Suppressor macrophage treated with lipopolysaccharide for 4 hours (primary cell): Measurements from ENCODE around the gene MVP.
"Not testable (repeated sequence)": the region's sequence is repeated elsewhere in the genome, so short reads cannot be mapped to it uniquely, and the experiment has no call there.

Experiments
- DNase-seq: peaks from one replicate; pipeline ENCODE4 v3.0.0-alpha.2; 2020

The MVP gene

DNA sequence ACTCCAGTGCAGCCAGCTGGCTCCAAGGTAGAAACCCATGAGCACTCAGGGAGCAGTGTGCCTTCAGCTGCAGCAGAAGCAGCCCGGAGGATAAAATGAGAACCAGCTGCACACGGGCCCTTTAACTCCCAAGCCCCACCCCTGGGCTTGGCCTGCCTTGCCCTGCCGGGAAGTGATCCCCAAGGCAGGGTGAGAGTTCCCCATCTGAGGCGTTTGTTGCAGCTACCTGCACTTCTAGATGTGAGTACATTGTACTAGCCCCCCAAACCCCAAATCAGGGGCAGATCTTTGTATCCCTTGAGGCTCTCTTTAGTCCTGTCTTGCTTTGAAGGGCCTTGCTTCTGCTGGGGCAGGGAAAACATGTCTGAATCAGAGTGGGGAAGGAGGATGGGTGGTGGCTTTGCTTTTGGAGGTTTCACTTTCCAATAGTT, at the start of gene MVP:
TSS of gene MVP (plus strand) at position 192 of the 431 bp plus-strand sequence. CDS start 10,088 bp downstream, outside the sequence.
- peak; percentile 83 for DNase-seq

DNA sequence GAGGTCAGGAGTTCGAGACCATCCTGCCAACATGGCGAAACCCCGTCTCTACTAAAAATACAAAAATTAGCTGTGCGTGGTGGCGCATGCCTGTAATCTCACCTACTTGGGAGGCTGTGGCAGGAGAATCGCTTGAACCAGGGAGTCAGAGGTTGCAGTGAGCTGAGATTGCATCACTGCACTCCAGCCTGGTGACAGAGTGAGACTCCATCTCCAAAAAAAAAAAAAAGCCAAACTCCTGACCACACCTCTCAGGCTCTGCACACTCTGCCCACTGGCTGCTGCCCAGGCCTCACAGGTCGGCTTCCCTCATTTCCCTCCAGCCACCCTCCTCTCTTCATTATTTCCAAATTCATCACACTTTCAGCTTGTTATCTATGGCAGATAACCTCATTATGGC, 47.9 kb upstream of the MVP start:
- DNase-seq, result not testable (repeated sequence)

DNA sequence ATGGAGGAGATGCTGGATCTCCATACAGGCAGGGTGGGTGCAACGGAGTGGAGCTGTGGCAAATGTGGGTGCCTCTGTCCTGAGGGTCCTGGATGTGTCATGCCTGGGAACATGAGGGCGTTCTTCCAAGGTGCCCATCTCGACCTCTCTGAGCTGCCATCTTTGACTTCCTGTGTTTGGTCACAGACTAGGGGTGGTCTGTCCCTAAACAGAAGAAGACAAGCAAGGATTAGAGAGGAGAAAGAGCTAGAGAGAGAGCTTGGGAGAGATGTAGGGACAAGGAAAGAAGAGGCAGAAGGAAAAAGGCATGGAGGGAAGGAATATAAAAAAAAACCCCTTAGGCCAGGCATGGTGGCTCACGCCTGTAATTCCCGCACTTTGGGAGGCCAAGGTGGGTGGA, 45.5 kb upstream of the MVP start:
- no peak for DNase-seq

DNA sequence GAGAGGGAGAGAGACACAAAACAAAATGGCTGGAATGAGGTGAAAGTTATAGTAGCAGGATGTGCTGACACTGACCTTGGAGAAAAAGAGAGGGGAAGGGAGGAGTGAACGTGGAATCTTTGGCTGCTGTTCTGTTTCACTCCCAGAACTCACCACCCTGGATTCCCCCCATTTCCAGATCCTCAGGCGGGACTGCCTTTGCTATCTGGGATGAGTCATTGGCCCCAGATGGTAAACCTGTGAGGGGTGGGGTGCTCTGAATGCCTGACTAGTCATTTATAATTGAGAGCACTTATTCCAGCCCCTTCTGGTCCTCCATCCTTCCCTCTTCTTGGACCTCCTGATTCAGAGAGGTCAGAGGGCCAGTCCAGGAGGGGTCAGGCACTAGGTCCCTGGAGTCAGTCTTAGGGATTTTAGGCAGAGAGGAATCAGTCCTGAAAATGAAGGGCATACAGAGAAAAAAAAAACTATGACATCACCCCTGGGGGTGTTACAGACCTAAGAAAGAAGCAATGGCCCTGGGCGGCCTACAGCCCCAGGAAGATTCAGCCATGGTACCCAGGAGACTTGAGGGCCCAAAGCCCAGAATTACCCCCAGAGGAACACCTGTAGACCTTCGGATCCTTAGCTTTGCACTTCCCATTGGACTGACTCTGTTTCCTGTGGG, 44.4 kb upstream of the MVP start:
- no peak for DNase-seq

DNA sequence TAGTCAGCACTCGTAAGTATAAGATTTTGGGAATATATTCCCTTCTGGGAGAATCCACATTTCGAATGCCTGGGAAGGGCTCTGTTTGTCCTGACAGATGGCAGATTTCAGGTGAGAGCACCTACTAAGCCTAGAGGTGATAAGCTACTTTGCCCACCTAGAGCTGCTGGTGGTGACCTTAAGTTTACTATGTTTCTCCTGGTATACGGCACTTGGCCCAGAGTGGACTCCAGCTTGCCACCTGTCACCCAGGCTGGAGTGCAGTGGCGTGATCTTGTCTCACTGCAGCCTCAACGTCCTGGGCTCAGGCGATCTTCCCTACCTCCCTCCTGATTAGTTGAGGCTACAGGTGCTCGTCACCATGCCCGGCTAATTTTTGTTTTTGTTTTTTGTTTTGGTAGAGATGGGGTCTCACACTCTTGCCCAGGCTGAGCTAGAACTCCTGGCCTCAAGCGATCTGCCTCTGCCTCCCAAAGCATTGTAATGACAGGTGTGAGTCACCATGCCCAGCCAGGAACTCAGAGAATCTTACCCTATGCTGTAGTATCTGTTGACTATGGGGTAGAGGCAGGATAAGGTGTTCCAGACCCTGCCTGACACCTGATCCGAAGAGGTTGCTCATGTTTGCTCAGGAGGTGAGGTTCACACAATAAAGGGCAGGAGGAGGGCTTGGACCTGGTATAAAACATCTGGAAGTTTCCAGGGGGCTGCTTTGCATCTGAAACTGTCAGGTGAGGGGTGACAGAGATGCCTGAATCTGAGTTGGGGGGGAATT, 42.5 kb upstream of the MVP start, which contains the start of gene ZG16:
TSS of gene ZG16 (plus strand) at position 681 of the 775 bp plus-strand sequence. CDS start 1,011 bp downstream, outside the sequence.
- no peak for DNase-seq

DNA sequence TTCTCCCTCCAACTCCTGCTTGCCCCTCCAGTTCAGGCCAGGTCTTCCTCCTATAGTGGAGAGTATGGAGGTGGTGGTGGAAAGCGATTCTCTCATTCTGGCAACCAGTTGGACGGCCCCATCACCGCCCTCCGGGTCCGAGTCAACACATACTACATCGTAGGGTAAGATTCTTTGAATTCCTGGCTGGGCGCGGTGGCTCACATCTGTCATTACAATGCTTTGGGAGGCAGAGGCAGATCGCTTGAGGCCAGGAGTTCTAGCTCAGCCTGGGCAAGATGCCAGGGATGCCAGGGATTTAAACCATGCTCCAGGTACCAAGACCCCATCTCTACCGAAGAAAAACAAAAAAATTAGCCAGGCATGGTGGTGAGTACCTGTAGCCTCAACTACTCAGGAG, 40.8 kb upstream of the MVP start:
- DNase-seq, result no peak

DNA sequence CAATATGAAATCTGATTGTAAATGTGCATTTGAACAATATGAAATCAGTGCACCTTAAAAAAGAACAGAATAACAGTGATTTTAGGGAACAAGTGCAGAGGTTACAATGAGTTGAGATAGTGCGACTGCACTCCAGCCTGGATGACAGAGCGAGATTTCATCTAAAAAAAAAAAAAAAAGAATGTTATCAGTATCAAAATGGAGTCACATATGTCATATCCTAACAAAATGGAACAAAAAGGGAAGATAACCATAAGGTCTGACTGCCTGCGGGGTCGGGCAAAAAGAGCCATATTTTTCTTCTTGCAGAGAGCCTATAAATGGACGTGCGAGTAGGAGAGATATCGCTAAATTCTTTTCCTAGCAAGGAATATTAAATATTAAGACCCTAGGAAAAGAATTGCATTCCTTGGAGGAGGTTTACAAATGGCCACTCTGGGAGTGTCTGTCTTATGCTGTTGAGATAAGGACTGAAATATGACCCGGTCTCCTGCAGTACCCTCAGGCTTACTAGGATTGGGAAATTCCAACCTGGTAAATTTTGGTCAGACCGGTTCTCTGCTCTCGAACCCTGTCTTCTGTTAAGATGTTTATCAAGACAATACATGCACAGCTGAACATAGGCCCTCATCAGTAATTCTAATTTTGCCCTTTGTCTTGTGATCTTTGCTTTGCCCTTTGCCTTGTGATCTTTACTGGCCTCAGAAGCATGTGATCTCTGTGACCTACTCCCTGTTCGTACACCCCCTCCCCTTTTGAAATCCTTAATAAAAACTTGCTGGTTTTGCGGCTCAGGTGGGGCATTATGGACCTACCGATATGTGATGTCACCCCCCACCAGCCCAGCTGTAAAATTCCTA, 36.9 kb upstream of the MVP start:
- not testable (repeated sequence) for DNase-seq

DNA sequence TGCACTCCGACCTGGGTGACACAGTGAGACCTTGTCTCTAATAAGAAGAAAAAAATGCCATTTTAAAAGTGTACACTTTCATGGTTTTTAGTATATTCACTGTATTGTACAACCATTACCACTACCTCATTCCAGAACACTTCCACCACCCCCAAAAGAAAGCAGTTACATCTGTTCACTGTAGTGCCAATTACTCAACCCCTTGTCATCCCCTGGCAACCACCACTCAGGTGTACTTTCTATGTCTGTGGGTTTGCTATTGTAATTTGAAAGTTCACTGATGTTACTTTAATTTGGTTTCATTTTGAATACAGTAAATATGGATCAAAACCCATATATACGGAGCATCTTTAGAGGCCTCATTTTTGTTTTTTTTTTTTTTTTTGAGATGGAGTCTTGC, 36.1 kb upstream of the MVP start:
- DNase-seq, result no peak

DNA sequence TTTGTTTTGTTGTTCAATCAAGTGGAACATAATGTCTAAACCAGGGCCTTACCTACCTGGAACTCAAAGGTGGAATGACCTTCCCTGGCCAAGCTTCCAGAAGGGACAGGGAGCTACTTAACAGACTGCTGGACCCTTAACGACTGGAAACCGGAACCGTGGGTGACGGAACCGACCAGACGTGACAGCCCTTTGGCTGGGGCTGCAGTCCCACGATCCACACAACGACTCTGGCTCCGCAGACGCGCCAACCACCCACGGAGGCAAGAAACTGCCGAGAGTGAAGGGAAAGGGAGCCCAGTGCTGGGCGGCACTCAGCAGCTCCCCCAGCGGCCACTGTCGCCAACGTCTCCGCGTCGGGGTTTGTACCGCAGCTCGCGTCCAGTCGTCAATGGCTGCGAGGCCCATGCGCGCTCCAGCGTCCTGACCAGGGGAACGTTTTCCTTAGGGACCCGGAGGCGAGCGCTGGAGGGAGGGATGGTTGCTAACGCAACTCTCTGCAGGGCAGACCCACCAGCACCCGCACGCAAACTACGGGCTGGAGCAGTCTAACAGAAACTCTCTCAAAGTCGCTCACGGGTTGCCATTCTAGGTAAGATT, 35.3 kb upstream of the MVP start:
- peak; percentile 77 for DNase-seq

DNA sequence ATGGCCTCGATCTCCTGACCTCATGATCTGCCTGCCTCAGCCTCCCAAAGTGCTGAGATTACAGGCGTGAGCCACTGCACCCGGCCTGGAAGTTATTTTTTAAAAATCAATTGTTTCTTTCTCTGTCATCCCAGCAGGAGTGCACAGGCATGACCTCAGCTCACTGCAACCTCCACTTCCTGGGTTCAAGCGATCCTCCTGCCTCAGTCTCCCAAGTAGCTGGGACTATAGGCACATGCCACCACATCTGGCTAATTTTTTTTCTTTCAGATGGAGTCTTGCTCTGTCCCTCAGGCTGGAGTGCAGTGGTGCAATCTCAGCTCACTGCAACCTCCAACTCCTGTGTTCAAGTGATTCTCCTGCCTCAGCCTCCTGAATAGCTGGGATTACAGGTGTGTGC, 33.1 kb upstream of the MVP start:
- not testable (repeated sequence) for DNase-seq

DNA sequence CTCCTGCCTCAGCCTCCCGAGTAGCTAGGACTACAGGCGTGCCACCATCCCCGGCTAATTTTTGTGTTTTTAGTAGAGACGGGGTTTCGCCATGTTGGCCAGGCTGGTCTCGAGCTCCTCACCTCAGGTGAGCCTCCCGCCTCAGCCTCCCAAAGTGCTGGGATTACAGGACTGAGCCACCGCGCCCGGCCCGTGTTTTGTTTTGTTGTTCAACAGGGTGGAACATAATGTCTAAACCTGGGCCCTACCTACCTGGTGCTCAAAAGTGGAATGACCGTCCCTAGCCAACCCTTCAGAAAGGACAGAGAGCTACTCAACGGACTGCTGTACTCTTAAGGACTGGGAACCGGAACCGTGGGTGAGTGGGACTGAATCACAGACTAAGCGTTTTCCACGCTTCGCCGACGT, 30.5 kb upstream of the MVP start:
- DNase-seq, result no peak

DNA sequence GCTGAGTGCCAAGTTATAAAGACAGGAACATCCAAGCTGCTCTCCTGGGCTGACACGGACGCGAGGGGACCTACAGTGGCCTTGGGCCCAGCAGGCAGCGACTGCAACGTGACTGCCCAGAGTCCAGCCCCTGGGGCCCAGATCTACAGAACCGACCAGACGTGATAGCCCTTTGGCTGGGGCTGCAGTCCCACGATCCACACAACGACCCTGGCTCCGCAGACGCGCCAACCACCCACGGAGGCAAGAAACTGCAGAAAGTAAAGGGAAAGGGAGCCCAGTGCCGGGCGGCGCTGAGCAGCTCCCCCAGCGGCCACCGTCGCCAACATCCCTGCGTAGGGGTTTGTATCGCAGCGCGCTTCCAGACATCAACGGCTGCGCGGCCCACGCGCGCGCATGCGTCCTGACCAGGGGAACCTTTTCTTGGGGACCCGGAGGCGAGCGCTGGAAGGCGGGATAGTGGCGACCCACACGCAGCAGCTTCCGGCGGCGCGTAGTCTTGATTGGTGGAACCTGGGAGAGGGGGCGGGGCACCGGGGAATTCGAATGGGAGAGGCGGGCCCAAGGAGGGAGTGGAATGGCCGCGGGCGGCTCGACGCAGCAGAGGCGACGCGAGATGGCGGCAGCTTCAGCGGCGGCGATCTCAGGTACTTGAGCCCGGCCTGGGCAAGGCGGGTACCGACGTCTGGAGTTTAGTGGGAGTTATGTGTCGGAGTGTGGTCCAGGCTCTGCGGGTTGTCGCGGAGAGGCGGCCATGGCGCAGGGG, 29.9 kb upstream of the MVP start, which contains the start of gene KIF22:
TSS of gene KIF22 (plus strand) at position 569 of the 766 bp plus-strand sequence. CDS start at position 578, 9 bp downstream.
- peak; percentile 100 for DNase-seq

DNA sequence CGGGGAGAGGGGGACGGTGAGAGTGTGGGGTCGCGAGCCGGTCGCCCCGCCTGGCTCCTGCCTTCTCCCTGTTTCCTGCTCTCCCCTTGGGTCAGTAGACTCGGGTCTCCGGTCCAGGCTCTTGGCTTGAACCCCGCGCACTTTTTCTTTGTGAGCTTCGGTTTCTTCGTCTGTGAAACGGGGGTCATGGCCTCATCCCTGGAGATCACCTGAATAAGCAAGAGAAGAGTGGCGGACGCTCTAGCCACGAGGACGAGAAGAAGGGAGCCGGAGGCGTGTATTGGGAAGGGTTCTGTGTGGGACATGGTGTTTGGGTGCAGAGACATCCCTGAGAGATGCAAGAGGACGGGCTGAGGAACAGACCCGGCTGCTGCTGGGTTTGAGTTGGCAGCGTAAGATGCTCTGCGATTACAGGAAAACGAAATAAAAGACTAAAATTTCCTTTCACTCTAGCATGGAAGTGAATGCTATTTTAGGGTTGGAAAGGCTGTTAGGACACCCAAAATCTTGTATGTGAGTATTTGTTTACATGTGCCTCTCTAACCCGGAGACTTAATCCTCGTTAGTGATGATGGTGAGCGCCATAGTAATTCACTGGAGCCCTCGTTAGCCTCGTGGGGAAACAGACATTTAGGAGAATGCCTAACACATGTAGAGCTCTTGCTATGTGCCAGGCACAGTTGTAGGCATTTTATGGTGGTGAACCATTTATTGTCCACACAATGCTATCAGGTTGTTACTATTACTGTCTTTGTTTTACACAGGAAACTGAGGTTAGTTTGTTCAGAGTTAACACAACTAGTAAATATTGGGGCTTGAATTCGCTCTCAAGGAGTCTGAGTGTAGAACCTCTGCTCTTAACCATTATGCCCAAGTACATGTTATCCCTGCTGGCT, 29.1 kb upstream of the MVP start:
- no peak for DNase-seq

DNA sequence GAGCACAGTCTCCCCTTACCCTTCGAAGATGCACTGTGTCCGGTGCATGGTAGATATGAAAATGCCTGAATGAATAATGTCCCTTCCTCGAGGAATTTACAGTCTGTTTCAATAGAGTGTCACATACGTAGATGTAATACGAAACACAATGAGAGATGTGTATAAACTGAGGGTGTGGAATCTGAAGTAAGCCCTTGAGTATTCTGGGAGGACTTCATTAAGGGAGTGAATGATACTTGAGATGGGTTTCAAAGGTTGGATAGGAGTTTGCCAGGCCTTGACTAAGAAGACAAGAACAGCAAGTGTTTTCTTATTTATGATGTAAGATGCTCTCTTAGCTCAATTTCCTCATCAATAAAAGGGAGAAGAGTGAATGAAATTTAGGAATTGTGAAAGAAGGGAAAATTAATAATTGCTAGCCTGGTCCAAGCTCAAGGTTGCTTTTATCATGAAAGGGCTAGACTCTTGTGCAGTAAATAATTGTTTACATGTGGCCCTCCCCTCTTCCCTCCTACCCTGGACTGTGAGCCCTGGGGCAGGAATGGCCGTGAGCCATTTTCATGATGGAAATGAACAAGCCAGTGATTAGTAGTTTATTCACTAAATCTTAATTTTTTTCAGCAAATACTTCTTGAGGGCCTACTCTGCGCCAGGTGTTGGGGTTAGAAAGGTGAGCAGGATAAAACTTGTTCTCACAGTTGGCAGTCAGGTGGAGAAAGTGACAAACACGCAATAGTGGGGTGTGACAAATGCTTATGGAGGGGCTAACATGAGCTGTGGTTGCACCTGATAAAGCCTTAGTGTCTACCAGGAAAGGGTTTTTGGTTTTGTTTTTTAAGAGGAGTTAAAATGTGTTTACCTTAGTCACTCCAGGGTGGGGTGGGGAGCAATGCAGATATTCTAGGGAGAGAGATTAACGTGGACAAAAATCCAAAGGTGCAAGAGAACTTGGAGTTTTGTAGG, 28.1 kb upstream of the MVP start:
- no peak for DNase-seq

DNA sequence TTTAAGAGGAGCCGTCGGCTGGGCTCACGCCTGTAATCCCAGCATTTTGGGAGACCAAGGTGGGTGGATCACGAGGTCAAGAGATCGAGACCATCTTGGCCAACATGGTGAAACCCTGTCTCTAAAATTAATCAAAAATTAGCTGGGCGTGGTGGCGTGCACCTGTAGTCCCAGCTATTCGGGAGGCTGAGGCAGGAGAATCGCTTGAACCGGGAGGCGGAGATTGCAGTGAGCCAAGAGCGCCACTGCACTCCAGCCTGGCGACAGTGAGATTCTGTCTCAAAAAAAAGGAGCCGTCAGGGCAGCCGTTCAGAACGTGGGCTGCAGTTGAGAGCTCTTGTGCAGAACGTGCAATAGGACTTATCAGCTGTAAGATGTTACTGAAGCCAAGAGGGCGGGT, 27.1 kb upstream of the MVP start:
- DNase-seq, result not testable (repeated sequence)

DNA sequence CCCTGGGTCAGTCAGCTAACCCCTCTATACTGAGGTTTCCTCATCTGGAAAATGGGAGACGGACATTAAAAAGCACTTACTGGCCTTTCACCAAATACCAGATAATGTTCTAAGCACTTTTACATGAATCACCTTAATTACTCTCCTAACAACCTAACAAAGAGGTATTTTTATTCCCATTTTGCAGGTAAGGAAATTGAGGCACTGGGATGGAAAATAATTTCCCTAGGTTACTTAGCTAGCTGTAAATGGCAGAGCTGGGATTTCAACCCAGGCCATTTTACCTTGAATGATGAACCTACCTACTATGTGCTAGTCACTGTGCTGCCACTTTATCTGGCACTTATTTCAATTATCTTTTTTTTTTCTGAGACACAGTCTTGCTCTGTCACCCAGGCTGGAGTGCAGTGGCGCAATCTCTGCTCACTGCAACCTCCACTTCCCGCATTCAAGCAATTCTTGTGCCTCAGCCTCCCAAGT, 26.0 kb upstream of the MVP start:
- DNase-seq, result no peak

DNA sequence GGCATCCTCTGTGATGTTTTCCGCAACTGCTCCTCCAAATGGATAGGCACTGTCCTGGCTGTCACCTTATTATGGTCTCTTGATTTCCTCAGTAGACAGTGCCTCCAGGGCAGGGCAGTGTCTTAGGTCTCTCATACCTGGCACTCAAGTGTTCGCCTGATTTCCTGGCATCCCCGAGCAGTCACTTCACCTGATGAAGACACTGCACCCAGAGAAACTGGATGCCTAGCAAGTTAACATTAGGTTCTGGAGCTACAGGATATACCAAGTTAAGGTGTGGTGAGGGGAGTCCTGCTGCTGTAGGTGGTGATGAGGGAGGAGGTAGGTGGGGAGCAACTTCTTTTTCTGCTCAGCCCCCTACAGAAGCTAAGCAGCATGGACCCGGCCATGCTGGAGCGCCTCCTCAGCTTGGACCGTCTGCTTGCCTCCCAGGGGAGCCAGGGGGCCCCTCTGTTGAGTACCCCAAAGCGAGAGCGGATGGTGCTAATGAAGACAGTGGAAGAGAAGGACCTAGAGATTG, 17.8 kb upstream of the MVP start:
- DNase-seq, result no peak

DNA sequence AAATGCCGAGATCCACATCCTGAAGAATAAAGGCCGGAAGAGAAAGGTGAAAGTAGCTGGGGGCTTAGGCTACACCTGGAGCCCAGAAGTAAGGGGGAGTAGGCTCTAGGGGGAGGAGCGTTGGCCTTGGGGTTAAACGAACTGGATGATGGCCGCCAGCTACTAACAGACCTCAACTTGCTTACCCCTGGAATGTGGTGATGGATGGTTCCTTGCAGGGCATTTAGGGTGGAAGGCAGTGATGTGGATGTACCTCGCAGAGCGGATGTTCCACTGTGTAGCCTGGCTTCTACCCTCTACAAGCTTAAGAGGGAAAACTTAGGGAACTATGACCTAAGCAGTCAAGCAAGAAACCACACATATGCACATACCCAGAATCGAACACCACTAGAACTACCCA, 16.2 kb upstream of the MVP start:
- no peak for DNase-seq
